Measurements from ENCODE around the gene MCHR2. TPM values are rescaled to one million over a fixed set of nuclear protein-coding genes. Genes with fewer than 3 reads are reported as not detected.

MCHR2 gene
- total RNA-seq, 6 experiments from 2014 or later: not detected

GRCh38 chr6:99879431-99879830 is 114.6 kb downstream of the MCHR2 start:
- TF ChIP-seq CTCF (IDR thresholded peaks at IDR 0.05): no peak
- Mint-ChIP-seq H3K4me3 (no peak overlapping the region), H3K9me3 (no peaks in the 10 kb centered on the region), H3K4me1 (ENCODE audit: low read depth) (no peaks in the 10 kb centered on the region), H3K27ac (no peak overlapping the region), H3K27me3 (ENCODE audit: insufficient read depth) (peaks cover 13% of the 10 kb centered on the region), H3K36me3 (ENCODE audit: low read depth) (no peaks in the 10 kb centered on the region)
- no peak for DNase-seq

- peaks cover 9% of the 10 kb centered on the region for H3K4me1 Mint-ChIP-seq (ENCODE audit: low read depth)
- no peaks in the 10 kb centered on the region for H3K36me3 Mint-ChIP-seq (ENCODE audit: low read depth)
- DNase-seq: no peak
- no peak for TF ChIP-seq CTCF (IDR thresholded peaks at IDR 0.05)
- H3K9me3 Mint-ChIP-seq: no peaks in the 10 kb centered on the region
- H3K27me3 Mint-ChIP-seq (ENCODE audit: insufficient read depth): peaks cover 8% of the 10 kb centered on the region
- no peak overlapping the region for H3K4me3 Mint-ChIP-seq
- H3K27ac Mint-ChIP-seq: no peak overlapping the region
These were observed 119.0 kb downstream of the MCHR2 start for GRCh38 chr6:99875068-99875467.

- Mint-ChIP-seq H3K27ac (no peak overlapping the region), H3K36me3 (ENCODE audit: low read depth) (no peaks in the 10 kb centered on the region), H3K9me3 (no peaks in the 10 kb centered on the region), H3K27me3 (ENCODE audit: insufficient read depth) (peaks cover 9% of the 10 kb centered on the region; the same call in 1 of the 2 replicates), H3K4me1 (ENCODE audit: low read depth) (peaks cover 15% of the 10 kb centered on the region), H3K4me3 (no peak overlapping the region)
- no peak for TF ChIP-seq CTCF (IDR thresholded peaks at IDR 0.05)
- DNase-seq: no peak
These were observed 120.9 kb downstream of the MCHR2 start for GRCh38 chr6:99873084-99873483.

- Mint-ChIP-seq H3K27ac (no peak overlapping the region), H3K36me3 (ENCODE audit: low read depth) (no peaks in the 10 kb centered on the region), H3K27me3 (ENCODE audit: insufficient read depth) (peaks cover 7% of the 10 kb centered on the region; the same call in 1 of the 2 replicates), H3K9me3 (no peaks in the 10 kb centered on the region), H3K4me1 (ENCODE audit: low read depth) (peaks cover 15% of the 10 kb centered on the region), H3K4me3 (no peak overlapping the region)
- no peak for TF ChIP-seq CTCF (IDR thresholded peaks at IDR 0.05)
- DNase-seq: no peak
These were observed 122.4 kb downstream of the MCHR2 start for GRCh38 chr6:99871641-99872040.
